GM18499 (cell line): ENCODE data around the gene MAGEA9B.
"Not testable (repeated sequence)": the region's sequence is repeated elsewhere in the genome, so short reads cannot be mapped to it uniquely, and the experiment has no call there.

ENCODE experiments used
- ATAC-seq: cut with Tn5 transposase; IDR thresholded peaks from one replicate; pipeline ENCODE4 v1.9.1; 2021; ENCODE audit warnings: moderate number of reproducible peaks; ENCODE audit not compliant: insufficient read depth, unreplicated experiment

MAGEA9B gene

DNA sequence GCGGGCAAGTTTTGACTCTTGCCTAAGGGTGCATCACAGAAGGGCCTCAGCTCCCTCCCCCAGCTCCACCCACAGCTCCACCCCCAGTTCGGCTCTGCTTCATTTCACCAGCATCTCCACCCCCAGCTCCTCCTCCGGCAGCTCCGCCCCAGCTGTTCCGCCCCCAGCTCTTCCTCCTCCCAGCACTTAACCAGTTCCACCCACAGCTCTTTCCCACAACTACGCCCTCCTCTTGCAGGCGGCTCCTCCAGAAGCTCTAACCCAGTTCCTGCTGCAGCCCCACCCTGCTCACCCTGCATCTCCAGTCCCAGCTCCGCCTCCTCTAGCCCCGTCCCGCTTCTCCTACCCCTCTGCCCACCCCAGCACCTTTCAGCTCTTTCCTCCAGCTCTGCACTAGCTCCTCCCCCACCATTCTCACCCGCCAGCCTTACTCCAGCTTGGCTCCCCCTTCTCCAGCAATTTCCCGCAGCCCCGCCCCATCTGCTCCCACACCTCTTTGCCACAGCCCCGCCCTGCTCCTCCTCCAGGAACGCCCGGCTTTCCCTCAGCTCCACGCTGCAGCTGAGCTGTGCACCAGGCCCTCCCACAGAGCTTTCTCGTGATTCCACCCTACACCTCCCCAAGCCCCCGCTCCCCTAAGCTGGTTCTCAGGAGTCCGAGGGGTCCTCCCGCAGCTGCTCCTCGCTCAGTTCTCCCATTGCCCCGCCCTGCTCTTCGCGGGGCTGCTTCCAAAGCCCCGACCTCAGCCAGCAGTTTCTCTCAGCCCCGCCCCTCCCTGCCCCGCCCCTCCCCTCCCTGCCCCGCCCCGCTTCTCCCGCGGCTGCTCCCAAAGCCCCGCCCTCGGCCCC, 47.8 kb downstream of the MAGEA9B start:
- ATAC-seq = no peak

DNA sequence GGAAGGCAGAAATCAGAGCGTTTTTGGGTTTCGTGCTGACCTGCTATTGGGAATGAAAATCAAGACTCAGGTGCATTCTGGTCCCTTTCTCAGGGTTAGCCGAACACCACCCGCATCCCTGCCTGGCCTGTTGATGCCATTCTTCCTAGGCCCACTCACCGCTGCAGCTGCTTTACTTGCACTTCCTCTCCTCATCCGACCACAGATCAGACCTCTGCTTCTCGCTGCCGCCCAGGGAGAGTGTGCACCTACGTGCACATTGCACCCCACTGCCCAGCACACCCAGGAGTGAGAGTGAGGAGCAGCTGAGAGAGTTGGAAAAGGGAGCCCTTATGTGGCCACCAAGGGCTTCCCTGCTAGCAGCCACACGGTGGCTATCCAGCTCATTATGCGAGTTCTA, 49.8 kb downstream of the MAGEA9B start:
- not testable (repeated sequence) for ATAC-seq

DNA sequence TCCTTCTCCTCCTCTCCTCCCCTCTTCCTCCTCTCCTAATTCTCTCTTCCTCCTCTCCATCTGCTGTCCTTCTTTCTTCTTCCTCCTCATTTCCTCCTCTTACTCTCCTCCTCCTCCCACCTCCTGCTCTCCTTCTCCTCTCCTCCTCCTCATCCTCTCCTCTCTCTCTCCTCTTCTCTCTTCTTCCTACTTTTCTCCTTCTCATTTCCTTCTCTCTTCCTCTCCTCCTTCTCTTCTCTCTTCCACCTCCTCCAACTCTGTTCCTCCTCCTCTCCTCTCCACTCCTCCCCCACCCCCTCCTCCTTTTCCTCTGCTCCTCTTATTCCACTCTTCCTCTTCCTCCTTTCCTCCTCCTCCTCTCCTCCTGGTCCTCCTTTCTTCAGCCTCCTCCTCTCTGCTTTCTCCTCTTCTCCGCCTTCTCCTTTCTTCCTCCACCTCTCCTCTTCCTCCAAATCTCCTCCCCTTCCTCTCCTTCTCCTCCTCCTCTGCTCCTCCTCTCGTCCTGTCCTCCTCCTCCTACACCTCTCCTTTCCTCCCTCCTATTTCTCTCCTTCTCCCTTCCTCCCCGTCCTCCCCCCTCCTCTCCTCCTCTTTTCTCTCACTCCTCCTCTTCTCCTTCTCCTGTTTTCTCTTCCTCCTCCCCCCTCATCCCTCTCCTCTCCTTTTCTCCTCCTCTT, 52.2 kb downstream of the MAGEA9B start:
- not testable (repeated sequence) for ATAC-seq

DNA sequence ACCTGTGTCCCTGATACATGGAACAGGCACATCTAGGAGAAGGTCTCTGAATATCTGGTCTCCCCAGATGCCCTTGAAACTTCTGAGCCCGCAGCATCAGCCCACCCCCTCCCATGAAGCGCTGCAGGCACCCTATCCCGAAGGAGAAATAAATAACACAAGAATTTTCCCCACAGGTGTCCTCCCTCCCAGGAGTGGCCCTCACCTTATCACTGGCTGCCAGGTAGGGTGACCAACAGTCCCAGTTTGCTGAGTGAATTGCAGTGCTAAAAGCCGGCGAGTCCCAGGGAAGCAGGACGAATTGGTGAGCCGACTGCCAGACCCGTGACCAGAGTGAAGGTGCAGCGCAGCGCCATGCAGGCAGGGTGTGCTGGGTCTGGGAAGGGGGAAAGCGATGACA, 53.3 kb downstream of the MAGEA9B start:
- ATAC-seq = not testable (repeated sequence)

DNA sequence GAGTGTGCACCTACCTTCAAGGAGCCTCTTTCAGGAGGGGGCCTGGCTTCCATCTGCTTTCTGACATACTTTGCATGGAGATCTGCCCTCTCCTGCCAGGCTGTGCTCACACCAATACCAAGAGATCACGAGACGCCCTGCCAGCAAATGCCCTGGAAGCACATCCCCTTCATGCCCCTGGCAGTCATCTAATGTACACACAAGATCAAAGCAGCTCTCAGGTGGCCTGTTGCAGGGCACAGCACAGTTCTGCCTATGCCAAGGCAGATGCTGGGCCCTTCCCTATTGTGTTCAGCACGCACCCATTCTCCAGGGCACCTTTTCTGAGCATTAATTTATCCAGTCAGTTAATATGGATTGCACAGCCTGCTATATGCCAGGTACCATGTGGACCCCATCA, 54.4 kb downstream of the MAGEA9B start:
- not testable (repeated sequence) for ATAC-seq
